ENCODE results near the gene ZNF660.
"Not testable (repeated sequence)": the region's sequence is repeated elsewhere in the genome, so short reads cannot be mapped to it uniquely, and the experiment has no call there.

DNA sequence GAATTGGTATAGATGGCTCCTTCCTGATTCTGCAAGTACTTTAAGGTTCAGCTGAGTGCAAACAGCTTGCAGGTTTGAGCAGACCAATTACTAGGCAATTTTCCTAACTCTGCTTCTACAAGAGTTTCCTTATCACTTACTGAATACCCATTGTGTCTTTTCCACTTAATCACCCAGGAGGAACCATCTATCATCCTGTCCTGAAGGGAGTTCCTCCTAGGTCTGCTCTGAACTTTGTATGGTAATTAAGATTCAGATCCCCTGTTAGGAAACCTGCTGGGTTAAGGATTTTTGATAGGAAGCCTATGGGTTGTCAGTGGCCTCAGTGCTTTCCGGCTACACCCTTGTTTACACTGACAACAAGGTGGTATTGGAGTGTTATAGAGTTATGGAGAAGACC, 40.0 kb upstream of the ZNF660 start:
- TF ChIP-seq CTCF (conservative IDR thresholded peaks at IDR 0.05); ZFX (IDR thresholded peaks at IDR 0.05): not testable (repeated sequence)
